Aorta (tissue), 5 donors: ENCODE results near the gene CDC6. TPM values are rescaled to one million over a fixed set of nuclear protein-coding genes. Genes with fewer than 3 reads are reported as not detected.
"Not testable (repeated sequence)": the region's sequence is repeated elsewhere in the genome, so short reads cannot be mapped to it uniquely, and the experiment has no call there.

Source experiments
- ATAC-seq: fragments of 200-7000 bp; cut with Tn5 transposase; one replicate; pipeline ENCODE4 v1.9.1; 2022; ENCODE audit warnings: moderate library complexity; ENCODE audit not compliant: low FRiP score
- DNase-seq, 2 donors: peaks; one replicate each; pipeline ENCODE4 v3.0.0-alpha.2; 2020
- H3K27ac ChIP-seq, 2 donors: one replicate each; pipeline ENCODE4 v1.5.1; 2013; ENCODE audit warnings: low read length in 2 of 2, mild to moderate bottlenecking in 2 of 2, moderate library complexity in 2 of 2, control low read depth in 1 of 2, inconsistent platforms in 1 of 2, low read depth in 1 of 2
- H3K27me3 ChIP-seq, 2 donors: one replicate each; pipeline ENCODE4 v1.6.1; 2013; ENCODE audit warnings: control low read depth in 1 of 2, low read length in 1 of 2, mild to moderate bottlenecking in 1 of 2, moderate library complexity in 1 of 2; ENCODE audit not compliant: insufficient read depth in 2 of 2, control insufficient read depth in 1 of 2
- H3K36me3 ChIP-seq, 2 donors: one replicate each; pipeline ENCODE4 v1.6.1; 2013; ENCODE audit warnings: control low read depth in 1 of 2, low read length in 1 of 2, mild to moderate bottlenecking in 1 of 2; ENCODE audit not compliant: insufficient read depth in 2 of 2, control insufficient read depth in 1 of 2
- H3K4me1 ChIP-seq, 2 donors: one replicate each; pipeline ENCODE4 v1.6.1; 2013; ENCODE audit warnings: low read length in 2 of 2, control low read depth in 1 of 2, mild to moderate bottlenecking in 1 of 2, moderate library complexity in 1 of 2; ENCODE audit not compliant: insufficient read depth in 2 of 2, control insufficient read depth in 1 of 2
- H3K4me3 ChIP-seq, 2 donors: one replicate each; pipeline ENCODE4 v1.5.1; 2013; ENCODE audit warnings: low read length in 2 of 2, control low read depth in 1 of 2, mild to moderate bottlenecking in 1 of 2
- H3K9me3 ChIP-seq: one replicate; pipeline ENCODE4 v1.6.1; 2013; ENCODE audit warnings: mild to moderate bottlenecking, low read length; ENCODE audit not compliant: control insufficient read depth
- WGBS, 2 donors: extraction: QIAGEN DNeasy Blood & Tissue Kit; methylation state at CpG; one replicate each; pipeline ENCODE4 v1.1.7; 2013; 5-methylcytosine and 5-hydroxymethylcytosine counted together
- intact Hi-C, 2 donors: fragments of 100-400 bp; cut with DNase I; formaldehyde crosslinking; loops; one replicate each; pipeline versions ENCODE4 v1.14.2 to v1.15.0; 2022
- polyA plus RNA-seq, 2 donors: library from polyadenylated mRNA; stranded (reverse); fragments of 200-250 nt; gene quantifications; one replicate each; pipeline ENCODE4 v1.2.3, GENCODE V29; 2013
- total RNA-seq, 2 donors: library from RNA; stranded (reverse); fragmentation: NEBNext Ultra II Directional; extraction: Animal tissue kit (Norgen Biotek cat#: 25700); gene quantifications; one replicate each; pipeline ENCODE4 v1.2.1, GENCODE V29; 2021
- donor health status: healthy with polysubstance abuse.
- donor health status: Bipolar disorder and iron deficiency.
- donor health status: DM: no; HTN: no; CAD: no.
- donor health status: DM: no; HTN: no; CAD: no.
- donor health status: DM: yes; HTN: yes; CAD: no.

CDC6 gene
- total and polyA plus RNA-seq, 4 donors: 0.38 to 2.5 (median 1.7) TPM

- H3K27ac ChIP-seq: no peak overlapping the region
These were observed 8.1 kb downstream of the CDC6 start for GRCh38 chr17:40295488-40296436.

DNA sequence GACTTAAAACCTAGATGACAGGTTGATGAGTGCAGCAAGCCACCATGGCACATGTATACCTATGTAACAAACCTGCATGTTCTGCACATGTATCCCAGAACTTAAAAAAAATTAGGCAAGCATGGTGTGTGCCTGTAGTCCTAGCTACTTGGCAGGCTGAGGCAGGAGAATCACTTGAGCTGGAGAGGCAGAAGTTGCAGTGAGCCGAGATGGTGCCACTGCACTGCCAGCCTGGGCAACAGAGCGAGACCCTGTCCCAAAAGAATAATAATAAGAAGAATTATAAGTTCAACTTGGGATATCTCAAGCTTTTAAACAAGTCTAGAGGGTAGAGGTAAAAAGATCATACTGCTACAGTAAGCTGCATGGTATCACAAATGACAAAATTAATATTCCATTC, 9.8 kb downstream of the CDC6 start:
- intact Hi-C loops: no loop called here
- no peak overlapping the region for H3K4me3 ChIP-seq
- H3K27ac ChIP-seq: no peak overlapping the region
- ATAC-seq (no peak), DNase-seq (no peak)
- no peaks in the 10 kb centered on the region for H3K36me3 ChIP-seq
- H3K9me3 ChIP-seq: no peaks in the 10 kb centered on the region
- H3K4me1 ChIP-seq: no peaks in the 10 kb centered on the region
- no peaks in the 10 kb centered on the region for H3K27me3 ChIP-seq
- 65 to 81% methylated on average over 2 of the region's 2 CpGs for WGBS, 2 donors

More at GRCh38 chr17:40295488-40296436, 8.1 kb downstream of the CDC6 start:
- intact Hi-C loops: no loop called here
- WGBS, 2 donors: 72 to 79% methylated on average over 5 of the region's 5 CpGs
- H3K36me3 ChIP-seq: no peaks in the 10 kb centered on the region
- H3K4me1 ChIP-seq: no peaks in the 10 kb centered on the region
- no peaks in the 10 kb centered on the region for H3K27me3 ChIP-seq
- no peak overlapping the region for H3K4me3 ChIP-seq
- DNase-seq (no peak), ATAC-seq (no peak)
- no peaks in the 10 kb centered on the region for H3K9me3 ChIP-seq

- H3K27ac ChIP-seq: no peak overlapping the region
- no peak for ATAC-seq
- intact Hi-C loops: no loop called here
These were observed 11.0 kb downstream of the CDC6 start for GRCh38 chr17:40298726-40299125.

GRCh38 chr17:40299159-40299757, 11.6 kb downstream of the CDC6 start:
- H3K36me3 ChIP-seq, H3K27me3 ChIP-seq, ATAC-seq, H3K4me1 ChIP-seq, H3K27ac ChIP-seq, H3K9me3 ChIP-seq, intact Hi-C loops, DNase-seq, H3K4me3 ChIP-seq: not testable (repeated sequence)
- WGBS, 2 donors: 40 to 55% methylated on average over 7 of the region's 7 CpGs

More at GRCh38 chr17:40298726-40299125, 11.0 kb downstream of the CDC6 start:
- no peaks in the 10 kb centered on the region for H3K4me1 ChIP-seq
- H3K9me3 ChIP-seq: no peaks in the 10 kb centered on the region
- no peaks in the 10 kb centered on the region for H3K36me3 ChIP-seq
- no peaks in the 10 kb centered on the region for H3K27me3 ChIP-seq
- DNase-seq: no peak
- 4 to 8% methylated on average over 3 of the region's 3 CpGs for WGBS, 2 donors
- no peak overlapping the region for H3K4me3 ChIP-seq

- DNase-seq (no peak), ATAC-seq (no peak)
- H3K27me3 ChIP-seq: no peaks in the 10 kb centered on the region
- no peaks in the 10 kb centered on the region for H3K9me3 ChIP-seq
- no peaks in the 10 kb centered on the region for H3K36me3 ChIP-seq
- no peak overlapping the region for H3K4me3 ChIP-seq
- 70 to 72% methylated on average over 4 of the region's 4 CpGs for WGBS, 2 donors
- intact Hi-C loops: loop anchor here in 1 of 2 donors (10.0 kb wide), 1 partner anchor 113 kb away; the partner anchor contains the start of gene TOP2A
- H3K4me1 ChIP-seq: no peaks in the 10 kb centered on the region
- no peak overlapping the region for H3K27ac ChIP-seq
These were observed 13.6 kb downstream of the CDC6 start for GRCh38 chr17:40301315-40301714.

GRCh38 chr17:40303009-40303657, 15.5 kb downstream of the CDC6 start:
- no peaks in the 10 kb centered on the region for H3K4me1 ChIP-seq
- H3K27ac ChIP-seq: no peak overlapping the region
- peak; percentile 74 for ATAC-seq
- WGBS, 2 donors: 39 to 40% methylated on average over 4 of the region's 4 CpGs
- intact Hi-C loops: loop anchor here (1.0 to 10.0 kb wide), 3 partner anchors 51 to 112 kb away; partner anchors contain the start of gene TOP2A (in 1 of the 2)
- H3K36me3 ChIP-seq: no peaks in the 10 kb centered on the region
- no peaks in the 10 kb centered on the region for H3K9me3 ChIP-seq
- H3K4me3 ChIP-seq: no peak overlapping the region
- no peaks in the 10 kb centered on the region for H3K27me3 ChIP-seq
- no peak for DNase-seq

- H3K4me3 ChIP-seq: no peak overlapping the region
- DNase-seq: no peak
- H3K9me3 ChIP-seq: no peaks in the 10 kb centered on the region
- H3K4me1 ChIP-seq: no peaks in the 10 kb centered on the region
- H3K27me3 ChIP-seq: no peaks in the 10 kb centered on the region
- H3K27ac ChIP-seq: no peak overlapping the region
- WGBS, 2 donors: 59% methylated on average over 5 of the region's 5 CpGs
- H3K36me3 ChIP-seq: no peaks in the 10 kb centered on the region
- no peak for ATAC-seq
- intact Hi-C loops: loop anchor here (1.0 to 10.0 kb wide), 3 partner anchors 50 to 111 kb away; partner anchors contain the start of gene TOP2A (in 1 of the 2)
These were observed 16.3 kb downstream of the CDC6 start for GRCh38 chr17:40303708-40304551.

DNA sequence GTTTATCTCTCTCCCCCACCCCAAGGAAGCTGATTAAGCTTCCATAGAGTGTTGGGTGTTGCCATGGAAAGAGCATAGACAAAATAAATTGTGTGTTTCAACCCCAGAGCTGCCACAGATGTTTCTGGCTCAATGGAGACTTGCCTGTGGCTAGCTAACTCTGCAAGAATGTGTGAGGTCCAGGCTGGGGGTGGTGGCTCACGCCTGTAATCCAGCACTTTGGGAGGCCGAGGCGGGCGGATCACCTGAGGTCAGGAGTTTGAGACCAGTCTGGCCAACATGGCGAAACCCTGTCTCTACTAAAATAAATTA, 16.8 kb downstream of the CDC6 start:
- DNase-seq: not testable (repeated sequence)
- WGBS, 2 donors: 80 to 89% methylated on average over 5 of the region's 5 CpGs
- intact Hi-C loops: loop anchor here in 1 of 2 donors (10.0 kb wide), 1 partner anchor 110 kb away; the partner anchor contains the start of gene TOP2A

More for the DNA sequence above, 16.8 kb downstream of the CDC6 start:
- ATAC-seq, H3K9me3 ChIP-seq, H3K4me3 ChIP-seq, H3K36me3 ChIP-seq, H3K4me1 ChIP-seq, H3K27me3 ChIP-seq, H3K27ac ChIP-seq: not testable (repeated sequence)
